HG03095 (cell line): ENCODE measurements around the gene PDCD6IP.

Source experiments
- ATAC-seq: cut with Tn5 transposase; IDR thresholded peaks from one replicate; pipeline ENCODE4 v1.9.1; 2021; ENCODE audit warnings: moderate library complexity; ENCODE audit not compliant: unreplicated experiment

The PDCD6IP gene

DNA sequence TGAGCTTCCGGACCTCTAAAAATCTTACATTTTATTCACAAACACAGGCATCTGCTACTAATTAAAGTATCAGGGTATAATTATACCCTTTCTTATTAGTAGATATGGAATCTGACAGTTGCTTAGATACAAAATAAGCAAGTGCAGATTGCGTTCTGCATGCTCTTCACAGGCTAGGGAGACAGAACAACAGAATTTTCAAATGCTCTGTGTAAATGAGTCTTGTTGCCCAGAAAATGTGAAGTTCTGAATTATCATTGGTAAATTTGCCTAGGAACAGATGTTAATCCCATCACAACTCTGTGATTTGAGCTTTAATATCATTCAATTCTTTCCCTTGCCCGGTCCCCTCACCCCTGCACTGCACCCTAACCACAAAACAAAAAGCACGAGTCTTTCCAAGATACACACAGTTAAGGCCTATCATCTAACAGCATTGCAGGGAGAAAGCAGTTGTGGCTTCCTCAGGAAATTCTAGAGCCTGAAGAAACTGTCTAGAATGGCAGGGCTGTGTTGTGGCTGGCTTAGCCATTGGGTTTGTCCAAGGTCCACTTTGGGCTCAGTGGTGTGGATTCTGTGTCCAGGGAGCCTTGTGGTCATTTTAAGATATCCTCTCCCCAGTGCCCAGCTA, 119.8 kb downstream of the PDCD6IP start:
- ATAC-seq: no peak
